ENCODE results near the gene DRG1.

GRCh38 chr22:31400023-31400397, 606 bp downstream of the DRG1 start:
- no peak for TF ChIP-seq CTCF (IDR thresholded peaks at IDR 0.05)
- no peak for TF ChIP-seq CBFB (CRISPR knock-in tag; IDR thresholded peaks at IDR 0.05; ENCODE audit: low read depth)
- no peak for TF ChIP-seq ARID4B (CRISPR knock-in tag; IDR thresholded peaks at IDR 0.05; ENCODE audit: borderline replicate concordance)
- TF ChIP-seq NFYB (CRISPR knock-in tag; conservative IDR thresholded peaks at IDR 0.05; ENCODE audit: low read depth), result no peak
- no peak for TF ChIP-seq MAX (CRISPR knock-in tag; IDR thresholded peaks at IDR 0.05)
- TF ChIP-seq NR3C1 (CRISPR knock-in tag; conservative IDR thresholded peaks at IDR 0.05; ENCODE audit: low read depth), result no peak
- no peak for TF ChIP-seq ZNF423 (CRISPR knock-in tag; IDR thresholded peaks at IDR 0.05)
